ENCODE data around the gene SNRPD1.

DNA sequence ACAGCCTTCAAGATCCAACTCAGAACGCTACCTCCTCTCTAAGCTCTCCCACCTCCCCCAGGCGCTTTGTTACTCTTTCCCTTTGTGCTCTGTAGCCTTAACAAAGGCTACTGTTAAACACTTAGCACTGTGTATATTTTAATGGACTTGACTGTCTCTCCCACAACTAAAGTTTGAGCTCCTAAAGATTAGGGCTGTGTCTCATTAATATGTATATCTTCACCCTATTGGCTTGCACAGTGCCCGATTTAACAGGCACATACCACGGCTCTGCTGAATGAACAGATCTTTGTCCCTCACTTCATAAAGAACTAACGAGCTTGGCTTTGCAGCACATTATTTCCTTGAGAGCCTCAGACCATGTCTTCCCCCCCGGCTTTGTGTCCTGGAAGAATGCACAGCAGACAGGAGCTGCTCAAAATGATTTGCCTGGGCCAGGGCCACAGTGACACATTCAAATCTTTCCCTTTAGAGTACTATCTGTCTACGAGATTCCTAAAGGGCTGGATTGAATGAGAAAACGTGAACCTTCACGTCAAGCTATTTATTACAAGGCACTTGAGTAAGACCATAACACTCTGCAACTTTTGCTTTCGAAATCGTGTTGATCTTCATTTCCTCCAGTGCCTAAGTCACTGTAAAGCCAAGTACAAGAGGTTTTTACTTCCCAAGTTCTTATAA lies 70.4 kb downstream of the SNRPD1 start:
- no peak for TF ChIP-seq ZFX (IDR thresholded peaks at IDR 0.05; ENCODE audit: borderline replicate concordance)
- TF ChIP-seq, protein P1, sequence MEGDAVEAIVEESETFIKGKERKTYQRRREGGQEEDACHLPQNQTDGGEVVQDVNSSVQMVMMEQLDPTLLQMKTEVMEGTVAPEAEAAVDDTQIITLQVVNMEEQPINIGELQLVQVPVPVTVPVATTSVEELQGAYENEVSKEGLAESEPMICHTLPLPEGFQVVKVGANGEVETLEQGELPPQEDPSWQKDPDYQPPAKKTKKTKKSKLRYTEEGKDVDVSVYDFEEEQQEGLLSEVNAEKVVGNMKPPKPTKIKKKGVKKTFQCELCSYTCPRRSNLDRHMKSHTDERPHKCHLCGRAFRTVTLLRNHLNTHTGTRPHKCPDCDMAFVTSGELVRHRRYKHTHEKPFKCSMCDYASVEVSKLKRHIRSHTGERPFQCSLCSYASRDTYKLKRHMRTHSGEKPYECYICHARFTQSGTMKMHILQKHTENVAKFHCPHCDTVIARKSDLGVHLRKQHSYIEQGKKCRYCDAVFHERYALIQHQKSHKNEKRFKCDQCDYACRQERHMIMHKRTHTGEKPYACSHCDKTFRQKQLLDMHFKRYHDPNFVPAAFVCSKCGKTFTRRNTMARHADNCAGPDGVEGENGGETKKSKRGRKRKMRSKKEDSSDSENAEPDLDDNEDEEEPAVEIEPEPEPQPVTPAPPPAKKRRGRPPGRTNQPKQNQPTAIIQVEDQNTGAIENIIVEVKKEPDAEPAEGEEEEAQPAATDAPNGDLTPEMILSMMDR (IDR thresholded peaks at IDR 0.05), result no peak

Data from 22Rv1 (cell line).